IMR-90 (cell line): ENCODE measurements around the gene NDUFAF2. TPM values are rescaled to one million over a fixed set of nuclear protein-coding genes. Genes with fewer than 3 reads are reported as not detected.

ENCODE experiments used
- ATAC-seq: fragments of 200-7000 bp; cut with Tn5 transposase; 2 replicates; pipeline ENCODE4 v1.9.1; 2020; ENCODE audit warnings: low read depth, mild to moderate bottlenecking, moderate library complexity
- BruUV-seq: library from RNA; stranded (reverse); fragments of 400-500 nt; replicated peaks from 2 replicates; lab custom pipeline; 2021; lab: Mats Ljungman, UMichigan
- CTCF ChIA-PET: fragments of 300-600 bp; formaldehyde crosslinking; extraction: SDS; loops from one replicate; lab custom pipeline; 2021; ENCODE audit warnings: antibody characterized with exemption; lab: Yijun Ruan, JAX
- POLR2A ChIA-PET: fragments of 300-600 bp; sonication (Branson Sonifier 250); formaldehyde crosslinking; loops from one replicate; lab custom pipeline; 2022; ENCODE audit warnings: antibody characterized with exemption; ENCODE audit not compliant: unreplicated experiment; lab: Charles Lee
- DNase-seq: peaks from one replicate; pipeline ENCODE4 v3.0.0; 2013
- H2AFZ ChIP-seq: replicated peaks from 2 replicates; pipeline ENCODE3; 2013; ENCODE audit warnings: low read length, mild to moderate bottlenecking; ENCODE audit not compliant: poor library complexity
- H2AK5ac ChIP-seq: 2 replicates; pipeline ENCODE4 v1.6.1; 2013; ENCODE audit warnings: low read depth, low read length, inconsistent platforms
- H2AK9ac ChIP-seq: replicated peaks from 2 replicates; pipeline ENCODE3; 2013; ENCODE audit warnings: mild to moderate bottlenecking, low read depth, low read length, moderate library complexity; ENCODE audit not compliant: poor library complexity
- H2BK120ac ChIP-seq: 2 replicates; pipeline ENCODE4 v1.6.1; 2013; ENCODE audit warnings: low read depth, low read length, inconsistent platforms
- H2BK15ac ChIP-seq: 3 replicates; pipeline ENCODE4 v1.6.1; 2013; ENCODE audit warnings: low read depth, low read length, inconsistent platforms
- H2BK20ac ChIP-seq: 2 replicates; pipeline ENCODE4 v1.6.1; 2013; ENCODE audit warnings: low read depth, mild to moderate bottlenecking, inconsistent platforms, low read length, moderate library complexity
- H2BK5ac ChIP-seq: 2 replicates; pipeline ENCODE4 v1.6.1; 2013; ENCODE audit warnings: mild to moderate bottlenecking, low read depth, low read length, inconsistent platforms; ENCODE audit not compliant: poor library complexity, severe bottlenecking
- H3K14ac ChIP-seq: replicated peaks from 2 replicates; pipeline ENCODE4 v1.6.1; 2013; ENCODE audit warnings: low read depth, low read length, inconsistent platforms
- H3K18ac ChIP-seq: 2 replicates; pipeline ENCODE4 v1.6.1; 2013; ENCODE audit warnings: low read depth, low read length, control low read depth
- H3K23ac ChIP-seq: 2 replicates; pipeline ENCODE4 v1.6.1; 2013; ENCODE audit warnings: low read depth, low read length, inconsistent platforms
- H3K27ac ChIP-seq: 2 replicates; pipeline ENCODE4 v1.5.1; 2013; ENCODE audit warnings: mild to moderate bottlenecking, control low read depth, low read length; ENCODE audit not compliant: insufficient read depth
- H3K27me3 ChIP-seq: 2 replicates; pipeline ENCODE4 v1.6.1; 2013; ENCODE audit warnings: low read length; ENCODE audit not compliant: control insufficient read depth, insufficient read depth
- H3K36me3 ChIP-seq: 2 replicates; pipeline ENCODE4 v1.6.1; 2013; ENCODE audit warnings: low read length, mixed read lengths; ENCODE audit not compliant: control insufficient read depth, insufficient read depth
- H3K4ac ChIP-seq: 2 replicates; pipeline ENCODE4 v1.6.1; 2013; ENCODE audit warnings: low read depth, low read length, inconsistent platforms
- H3K4me1 ChIP-seq: 2 replicates; pipeline ENCODE4 v1.6.1; 2013; ENCODE audit warnings: low read length, mixed read lengths; ENCODE audit not compliant: control insufficient read depth, insufficient read depth
- H3K4me2 ChIP-seq: 2 replicates; pipeline ENCODE4 v1.6.1; 2013; ENCODE audit warnings: low read depth, mild to moderate bottlenecking, control low read depth, low read length, moderate library complexity
- H3K4me3 ChIP-seq: 2 replicates; pipeline ENCODE4 v1.5.1; 2013; ENCODE audit warnings: low read depth, mild to moderate bottlenecking, control low read depth, low read length, moderate library complexity; ENCODE audit not compliant: insufficient read depth
- H3K56ac ChIP-seq: 2 replicates; pipeline ENCODE4 v1.6.1; 2013; ENCODE audit warnings: low read length, inconsistent platforms; ENCODE audit not compliant: insufficient read depth; ENCODE audit errors: extremely low read depth
- H3K79me1 ChIP-seq, 2 experiments: 2 replicates each; pipeline ENCODE4 v1.6.1; 2013; ENCODE audit warnings: low read length in 2 of 2, inconsistent platforms in 1 of 2, low read depth in 1 of 2
- H3K9ac ChIP-seq: 2 replicates; pipeline ENCODE4 v1.6.1; 2013; ENCODE audit warnings: low read depth, low read length, control low read depth
- H3K9me1 ChIP-seq: 2 replicates; pipeline ENCODE4 v1.6.1; 2013; ENCODE audit warnings: low read length, inconsistent platforms; ENCODE audit not compliant: insufficient read depth
- H3K9me3 ChIP-seq: 2 replicates; pipeline ENCODE4 v1.6.1; 2013; ENCODE audit warnings: low read length; ENCODE audit not compliant: control insufficient read depth, insufficient read depth
- H4K20me1 ChIP-seq: 2 replicates; pipeline ENCODE4 v1.6.1; 2013; ENCODE audit warnings: low read length, inconsistent platforms; ENCODE audit not compliant: insufficient read depth
- H4K5ac ChIP-seq: 2 replicates; pipeline ENCODE4 v1.6.1; 2013; ENCODE audit warnings: mild to moderate bottlenecking, low read depth, low read length, control low read depth
- H4K8ac ChIP-seq, 2 experiments: 2 replicates each; pipeline ENCODE4 v1.6.1; 2013; ENCODE audit warnings: low read depth in 2 of 2, low read length in 2 of 2, control low read depth in 1 of 2, inconsistent platforms in 1 of 2
- H4K91ac ChIP-seq: 2 replicates; pipeline ENCODE4 v1.6.1; 2013; ENCODE audit warnings: low read depth, low read length, inconsistent platforms; ENCODE audit not compliant: insufficient read depth
- CHD1 ChIP-seq: IDR thresholded peaks from 2 replicates; pipeline ENCODE4 v1.6.1; 2012; ENCODE audit warnings: low read depth, low read length, improper control_type of control experiment
- MXI1 ChIP-seq: IDR thresholded peaks from 2 replicates; pipeline ENCODE4 v1.6.1; 2012; ENCODE audit warnings: low read depth, mild to moderate bottlenecking, low read length, moderate library complexity, borderline replicate concordance
- dilution Hi-C: fragments of 300-500 bp; cut with HindIII; formaldehyde crosslinking; loops from one replicate; pipeline ENCODE4 v1.14.3; 2018; ENCODE audit warnings: low sequenced_read_pairs; ENCODE audit not compliant: unreplicated experiment
- in situ Hi-C: fragments of 300-500 bp; cut with MboI; formaldehyde crosslinking; loops from 3 replicates; pipeline ENCODE4 v1.14.3; 2019; ENCODE audit warnings: low sequenced_read_pairs, inconsistent platforms, mixed read lengths
- intact Hi-C: fragments of 100-400 bp; cut with micrococcal nuclease; formaldehyde crosslinking; loops from 2 replicates; pipeline ENCODE4 v1.10.0; 2022
- polyA plus RNA-seq, 3 experiments: library from polyadenylated mRNA; depleted of rRNA; stranded (reverse); fragments of >200 nt; gene quantifications; 2 replicates each; pipeline ENCODE4 v1.2.3, GENCODE V29; 2012; ENCODE audit warnings: low replicate concordance in 1 of 3
- total RNA-seq: library from RNA; depleted of rRNA; stranded (reverse); fragments of >200 nt; gene quantifications from 2 replicates; pipeline ENCODE4 v1.2.3, GENCODE V29; 2012

The NDUFAF2 gene
- total and polyA plus RNA-seq, 2 of the 4 experiments (the other 2 are of a cell fraction), result 11.8 to 24.7 TPM

- no peaks in the 10 kb centered on the region for H3K9me1 ChIP-seq
- H2AFZ ChIP-seq, result no peak overlapping the region
- H4K8ac ChIP-seq, result no peak overlapping the region
- H2BK20ac ChIP-seq, result no peak overlapping the region
- H3K79me1 ChIP-seq, result peaks cover 0 to 4% of the 10 kb centered on the region in 2 experiments; a peak in 2 of 4 replicates
- no peak overlapping the region for H3K4me3 ChIP-seq
- in situ Hi-C loops, result loop anchor here (25.0 kb wide), 1 partner anchor 1066 kb away; no protein-coding TSS in a partner anchor
- no peak overlapping the region for H3K23ac ChIP-seq
- H3K56ac ChIP-seq, result no peak overlapping the region
- dilution Hi-C loops, result no loop called here
- no peak overlapping the region for H4K91ac ChIP-seq
- no peak overlapping the region for H3K4ac ChIP-seq
- DNase-seq, result no peak
- CTCF ChIA-PET, result interaction anchor here (0.6 kb wide), 1 partner anchor 9 kb away, joined by 3 read pairs; no protein-coding TSS in a partner anchor
- no TSS peak for BruUV-seq
- H3K9ac ChIP-seq, result no peak overlapping the region
- TF ChIP-seq CHD1, result no peak
- no peak for TF ChIP-seq MXI1
- peak; percentile 24; the same call in 1 of the 2 replicates for ATAC-seq
- no peak overlapping the region for H2BK120ac ChIP-seq
- H3K4me1 ChIP-seq, result no peaks in the 10 kb centered on the region
- H2AK9ac ChIP-seq, result no peak overlapping the region
- H3K4me2 ChIP-seq, result no peak overlapping the region
- H4K20me1 ChIP-seq, result no peaks in the 10 kb centered on the region
- no peak overlapping the region for H3K27ac ChIP-seq
- no peak overlapping the region for H2BK5ac ChIP-seq
- no peaks in the 10 kb centered on the region for H3K36me3 ChIP-seq
- H3K18ac ChIP-seq, result no peak overlapping the region
- H4K5ac ChIP-seq, result no peak overlapping the region
- H3K14ac ChIP-seq, result no peak overlapping the region
- H3K27me3 ChIP-seq, result no peaks in the 10 kb centered on the region
- no peaks in the 10 kb centered on the region for H3K9me3 ChIP-seq
- intact Hi-C loops, result loop anchor here (1.0 kb wide), 1 partner anchor 33 kb away; no protein-coding TSS in a partner anchor
- POLR2A ChIA-PET, result no interaction called here
- no peak overlapping the region; the same call in 2 of the 3 replicates for H2BK15ac ChIP-seq
- no peak overlapping the region for H2AK5ac ChIP-seq
Observed at GRCh38 chr5:61071526-61071925, 126.5 kb downstream of the NDUFAF2 start.
